ENCODE measurements around the gene CARD9. TPM values are rescaled to one million over a fixed set of nuclear protein-coding genes. Genes with fewer than 3 reads are reported as not detected.

Gene CARD9
- total and polyA plus RNA-seq, 2 of the 8 experiments (the other 6 are each of a cell fraction or from before 2014, with no cell fraction given), result 0.15 to 1.1 TPM

DNA sequence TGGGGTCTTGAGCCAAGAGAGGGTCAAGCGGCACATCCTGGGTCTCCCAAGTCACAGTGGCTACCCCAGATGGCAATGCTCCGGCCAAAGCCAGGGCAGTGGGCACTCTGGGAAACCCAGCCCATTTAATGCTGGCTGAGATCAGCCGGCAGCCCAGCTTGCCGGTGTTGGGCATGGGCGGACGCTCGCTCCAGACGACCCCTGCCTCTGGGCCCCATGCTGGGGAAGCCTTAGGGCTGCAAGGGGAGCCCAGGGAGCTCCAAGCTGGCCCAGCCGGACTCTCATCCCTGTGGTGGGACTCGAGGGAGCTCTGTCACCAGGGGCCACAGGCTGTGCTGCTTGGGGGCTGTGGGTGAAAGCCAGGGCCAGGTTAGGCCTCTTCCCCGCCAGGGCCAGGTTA lies 5.9 kb upstream of the CARD9 start (continued):
- TF ChIP-seq, protein P1, sequence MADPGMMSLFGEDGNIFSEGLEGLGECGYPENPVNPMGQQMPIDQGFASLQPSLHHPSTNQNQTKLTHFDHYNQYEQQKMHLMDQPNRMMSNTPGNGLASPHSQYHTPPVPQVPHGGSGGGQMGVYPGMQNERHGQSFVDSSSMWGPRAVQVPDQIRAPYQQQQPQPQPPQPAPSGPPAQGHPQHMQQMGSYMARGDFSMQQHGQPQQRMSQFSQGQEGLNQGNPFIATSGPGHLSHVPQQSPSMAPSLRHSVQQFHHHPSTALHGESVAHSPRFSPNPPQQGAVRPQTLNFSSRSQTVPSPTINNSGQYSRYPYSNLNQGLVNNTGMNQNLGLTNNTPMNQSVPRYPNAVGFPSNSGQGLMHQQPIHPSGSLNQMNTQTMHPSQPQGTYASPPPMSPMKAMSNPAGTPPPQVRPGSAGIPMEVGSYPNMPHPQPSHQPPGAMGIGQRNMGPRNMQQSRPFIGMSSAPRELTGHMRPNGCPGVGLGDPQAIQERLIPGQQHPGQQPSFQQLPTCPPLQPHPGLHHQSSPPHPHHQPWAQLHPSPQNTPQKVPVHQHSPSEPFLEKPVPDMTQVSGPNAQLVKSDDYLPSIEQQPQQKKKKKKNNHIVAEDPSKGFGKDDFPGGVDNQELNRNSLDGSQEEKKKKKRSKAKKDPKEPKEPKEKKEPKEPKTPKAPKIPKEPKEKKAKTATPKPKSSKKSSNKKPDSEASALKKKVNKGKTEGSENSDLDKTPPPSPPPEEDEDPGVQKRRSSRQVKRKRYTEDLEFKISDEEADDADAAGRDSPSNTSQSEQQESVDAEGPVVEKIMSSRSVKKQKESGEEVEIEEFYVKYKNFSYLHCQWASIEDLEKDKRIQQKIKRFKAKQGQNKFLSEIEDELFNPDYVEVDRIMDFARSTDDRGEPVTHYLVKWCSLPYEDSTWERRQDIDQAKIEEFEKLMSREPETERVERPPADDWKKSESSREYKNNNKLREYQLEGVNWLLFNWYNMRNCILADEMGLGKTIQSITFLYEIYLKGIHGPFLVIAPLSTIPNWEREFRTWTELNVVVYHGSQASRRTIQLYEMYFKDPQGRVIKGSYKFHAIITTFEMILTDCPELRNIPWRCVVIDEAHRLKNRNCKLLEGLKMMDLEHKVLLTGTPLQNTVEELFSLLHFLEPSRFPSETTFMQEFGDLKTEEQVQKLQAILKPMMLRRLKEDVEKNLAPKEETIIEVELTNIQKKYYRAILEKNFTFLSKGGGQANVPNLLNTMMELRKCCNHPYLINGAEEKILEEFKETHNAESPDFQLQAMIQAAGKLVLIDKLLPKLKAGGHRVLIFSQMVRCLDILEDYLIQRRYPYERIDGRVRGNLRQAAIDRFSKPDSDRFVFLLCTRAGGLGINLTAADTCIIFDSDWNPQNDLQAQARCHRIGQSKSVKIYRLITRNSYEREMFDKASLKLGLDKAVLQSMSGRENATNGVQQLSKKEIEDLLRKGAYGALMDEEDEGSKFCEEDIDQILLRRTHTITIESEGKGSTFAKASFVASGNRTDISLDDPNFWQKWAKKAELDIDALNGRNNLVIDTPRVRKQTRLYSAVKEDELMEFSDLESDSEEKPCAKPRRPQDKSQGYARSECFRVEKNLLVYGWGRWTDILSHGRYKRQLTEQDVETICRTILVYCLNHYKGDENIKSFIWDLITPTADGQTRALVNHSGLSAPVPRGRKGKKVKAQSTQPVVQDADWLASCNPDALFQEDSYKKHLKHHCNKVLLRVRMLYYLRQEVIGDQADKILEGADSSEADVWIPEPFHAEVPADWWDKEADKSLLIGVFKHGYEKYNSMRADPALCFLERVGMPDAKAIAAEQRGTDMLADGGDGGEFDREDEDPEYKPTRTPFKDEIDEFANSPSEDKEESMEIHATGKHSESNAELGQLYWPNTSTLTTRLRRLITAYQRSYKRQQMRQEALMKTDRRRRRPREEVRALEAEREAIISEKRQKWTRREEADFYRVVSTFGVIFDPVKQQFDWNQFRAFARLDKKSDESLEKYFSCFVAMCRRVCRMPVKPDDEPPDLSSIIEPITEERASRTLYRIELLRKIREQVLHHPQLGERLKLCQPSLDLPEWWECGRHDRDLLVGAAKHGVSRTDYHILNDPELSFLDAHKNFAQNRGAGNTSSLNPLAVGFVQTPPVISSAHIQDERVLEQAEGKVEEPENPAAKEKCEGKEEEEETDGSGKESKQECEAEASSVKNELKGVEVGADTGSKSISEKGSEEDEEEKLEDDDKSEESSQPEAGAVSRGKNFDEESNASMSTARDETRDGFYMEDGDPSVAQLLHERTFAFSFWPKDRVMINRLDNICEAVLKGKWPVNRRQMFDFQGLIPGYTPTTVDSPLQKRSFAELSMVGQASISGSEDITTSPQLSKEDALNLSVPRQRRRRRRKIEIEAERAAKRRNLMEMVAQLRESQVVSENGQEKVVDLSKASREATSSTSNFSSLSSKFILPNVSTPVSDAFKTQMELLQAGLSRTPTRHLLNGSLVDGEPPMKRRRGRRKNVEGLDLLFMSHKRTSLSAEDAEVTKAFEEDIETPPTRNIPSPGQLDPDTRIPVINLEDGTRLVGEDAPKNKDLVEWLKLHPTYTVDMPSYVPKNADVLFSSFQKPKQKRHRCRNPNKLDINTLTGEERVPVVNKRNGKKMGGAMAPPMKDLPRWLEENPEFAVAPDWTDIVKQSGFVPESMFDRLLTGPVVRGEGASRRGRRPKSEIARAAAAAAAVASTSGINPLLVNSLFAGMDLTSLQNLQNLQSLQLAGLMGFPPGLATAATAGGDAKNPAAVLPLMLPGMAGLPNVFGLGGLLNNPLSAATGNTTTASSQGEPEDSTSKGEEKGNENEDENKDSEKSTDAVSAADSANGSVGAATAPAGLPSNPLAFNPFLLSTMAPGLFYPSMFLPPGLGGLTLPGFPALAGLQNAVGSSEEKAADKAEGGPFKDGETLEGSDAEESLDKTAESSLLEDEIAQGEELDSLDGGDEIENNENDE (IDR thresholded peaks at IDR 0.05; ENCODE audit: insufficient replicate concordance, low read length), result no peak
- TF ChIP-seq CTBP2 (IDR thresholded peaks at IDR 0.05; ENCODE audit: borderline replicate concordance, insufficient read depth, insufficient read length, low read length), result no peak
- TF ChIP-seq SUZ12 (IDR thresholded peaks at IDR 0.05; ENCODE audit: low read length), result no peak
- no peak for TF ChIP-seq JUND (IDR thresholded peaks at IDR 0.05; ENCODE audit: low read length)
- TF ChIP-seq RFX5 (IDR thresholded peaks at IDR 0.05; ENCODE audit: borderline replicate concordance, low read depth, low read length), result no peak
- no peak for TF ChIP-seq POLR2AphosphoS5 (IDR thresholded peaks at IDR 0.05; ENCODE audit: low read depth, low read length)
